HG03045 (cell line): ENCODE results near the gene GALK1.
"Not testable (repeated sequence)": the region's sequence is repeated elsewhere in the genome, so short reads cannot be mapped to it uniquely, and the experiment has no call there.

Experiments used
- ATAC-seq: cut with Tn5 transposase; IDR thresholded peaks from one replicate; pipeline ENCODE4 v1.9.1; 2021; ENCODE audit warnings: mild to moderate bottlenecking, moderate library complexity; ENCODE audit not compliant: unreplicated experiment

GALK1 gene

GRCh38 chr17:75764711-75765421, at the start of gene GALK1:
GALK1 (minus strand) TSS chr17:75765192; CDS start chr17:75765136, 56 bp downstream.
- peak; percentile 60 for ATAC-seq

- ATAC-seq, result no peak
Measured at GRCh38 chr17:75814021-75814395, 49.0 kb upstream of the GALK1 start.

- ATAC-seq, result no peak
Measured at GRCh38 chr17:75813081-75814020, 48.4 kb upstream of the GALK1 start.

DNA sequence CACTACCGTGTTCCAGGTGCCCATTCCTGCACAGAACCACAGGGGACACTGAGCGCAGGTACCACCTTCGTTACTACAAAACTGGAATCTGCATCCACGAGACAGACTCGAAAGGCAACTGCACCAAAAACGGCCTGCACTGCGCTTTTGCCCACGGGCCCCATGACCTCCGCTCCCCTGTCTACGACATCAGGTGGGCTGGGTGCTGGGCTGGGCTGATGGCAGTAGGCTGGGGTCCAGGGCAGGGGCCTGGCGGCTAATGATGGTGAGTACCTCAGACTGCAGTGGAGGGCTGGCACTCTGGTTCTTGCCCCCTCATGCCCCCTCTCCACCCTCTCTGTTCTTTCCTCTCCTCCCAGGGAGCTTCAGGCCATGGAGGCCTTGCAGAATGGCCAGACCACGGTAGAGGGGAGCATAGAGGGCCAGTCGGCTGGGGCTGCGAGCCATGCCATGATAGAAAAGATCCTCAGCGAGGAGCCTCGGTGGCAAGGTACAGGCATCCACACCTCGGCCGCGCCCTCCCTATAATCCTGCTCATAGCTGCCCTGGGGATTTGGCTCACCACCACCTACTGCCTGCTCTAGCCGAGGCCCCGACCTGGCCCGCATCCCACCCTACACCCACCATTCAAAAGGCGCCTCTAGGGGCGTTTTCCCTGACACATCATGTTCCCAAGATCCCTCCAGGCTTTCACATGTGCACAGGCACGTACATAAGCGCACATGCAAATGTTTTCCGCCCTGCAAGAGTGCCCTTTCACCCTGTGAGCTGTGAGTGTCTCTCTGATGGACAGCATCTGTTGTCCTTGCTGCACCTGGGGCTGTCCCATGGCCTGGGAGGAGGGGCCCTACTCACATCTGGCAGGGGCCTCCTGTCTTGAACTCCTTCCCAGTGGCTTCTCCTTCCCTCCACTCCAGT, 47.4 kb upstream of the GALK1 start:
- no peak for ATAC-seq

- ATAC-seq, result no peak
Measured at GRCh38 chr17:75811174-75811573, 46.2 kb upstream of the GALK1 start.

- ATAC-seq, result not testable (repeated sequence)
Measured at GRCh38 chr17:75810756-75811155, 45.8 kb upstream of the GALK1 start.

- ATAC-seq, result no peak
Measured at GRCh38 chr17:75810216-75810615, 45.2 kb upstream of the GALK1 start.

DNA sequence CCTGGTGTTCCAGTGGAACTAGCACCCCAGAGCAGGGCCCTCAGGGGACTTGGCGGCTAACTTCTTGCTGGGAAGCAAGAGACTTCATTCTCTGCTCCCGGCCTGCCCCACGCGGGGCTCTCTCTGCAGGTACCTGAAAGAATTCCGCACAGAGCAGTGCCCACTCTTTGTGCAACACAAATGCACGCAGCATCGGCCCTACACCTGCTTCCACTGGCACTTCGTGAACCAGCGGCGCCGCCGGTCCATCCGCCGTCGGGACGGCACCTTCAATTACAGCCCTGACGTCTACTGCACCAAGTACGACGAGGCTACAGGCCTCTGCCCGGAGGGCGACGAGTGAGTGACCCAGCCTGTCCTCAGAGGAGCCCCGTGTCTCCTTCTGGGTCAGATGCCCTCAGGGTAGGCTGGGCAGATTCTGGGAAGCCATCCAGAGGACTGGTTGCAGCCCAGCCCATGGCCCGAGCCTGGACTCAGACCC, 44.7 kb upstream of the GALK1 start:
- ATAC-seq, result no peak

DNA sequence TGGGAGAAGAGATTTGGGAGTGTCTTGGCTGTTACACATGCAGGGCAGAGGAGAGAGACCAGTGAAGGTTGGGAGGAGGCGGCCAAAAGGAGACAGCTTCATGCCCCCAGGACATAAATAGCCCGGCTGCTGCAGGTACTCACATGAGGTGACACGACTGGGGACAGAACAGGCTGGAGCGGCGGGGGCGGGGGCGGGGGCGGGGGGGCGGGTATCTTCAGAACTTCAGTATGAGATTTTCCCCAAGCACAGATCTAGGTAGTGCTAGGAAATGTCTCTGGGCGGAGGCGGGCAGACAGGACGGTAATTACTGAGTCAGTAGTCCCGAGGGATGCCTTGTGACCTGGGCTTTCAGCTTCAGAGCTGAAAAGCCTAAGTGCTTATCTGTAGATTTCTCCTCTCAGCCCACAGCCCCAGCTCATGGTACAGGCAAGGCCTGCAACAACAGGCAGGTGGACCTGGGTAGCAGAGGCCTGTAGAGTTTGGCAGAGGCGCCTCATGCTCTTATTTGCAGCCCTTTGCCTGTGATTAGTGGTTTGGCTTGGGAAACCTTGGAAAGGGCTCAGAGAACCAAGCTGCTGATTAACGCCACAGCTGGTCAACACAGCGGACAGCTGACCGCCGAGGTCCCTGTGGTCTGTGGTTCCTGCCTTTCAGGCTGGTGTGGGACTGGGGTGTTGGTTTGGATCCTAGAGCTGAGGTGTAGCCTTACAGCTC, 44.1 kb upstream of the GALK1 start:
- ATAC-seq, result no peak

DNA sequence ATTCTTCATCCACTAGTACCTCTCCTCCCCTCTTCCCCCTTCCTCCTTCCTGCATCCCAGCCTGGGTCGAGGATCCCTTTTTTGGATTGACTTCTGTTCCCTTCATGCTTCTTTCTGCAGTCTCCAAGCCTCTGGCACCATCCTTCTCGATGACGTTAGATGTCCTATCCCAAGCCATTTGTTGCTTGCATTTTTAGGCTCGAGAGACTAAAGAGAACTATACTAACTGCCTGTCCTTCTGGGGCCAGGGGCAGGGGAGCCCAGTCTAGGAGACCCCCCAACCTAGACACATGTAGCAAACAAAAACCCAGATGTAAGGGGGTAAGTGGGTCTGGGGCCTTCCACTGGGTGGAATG, 43.5 kb upstream of the GALK1 start:
- ATAC-seq, result no peak

- ATAC-seq, result no peak
Measured at GRCh38 chr17:75807861-75808260, 42.9 kb upstream of the GALK1 start.

DNA sequence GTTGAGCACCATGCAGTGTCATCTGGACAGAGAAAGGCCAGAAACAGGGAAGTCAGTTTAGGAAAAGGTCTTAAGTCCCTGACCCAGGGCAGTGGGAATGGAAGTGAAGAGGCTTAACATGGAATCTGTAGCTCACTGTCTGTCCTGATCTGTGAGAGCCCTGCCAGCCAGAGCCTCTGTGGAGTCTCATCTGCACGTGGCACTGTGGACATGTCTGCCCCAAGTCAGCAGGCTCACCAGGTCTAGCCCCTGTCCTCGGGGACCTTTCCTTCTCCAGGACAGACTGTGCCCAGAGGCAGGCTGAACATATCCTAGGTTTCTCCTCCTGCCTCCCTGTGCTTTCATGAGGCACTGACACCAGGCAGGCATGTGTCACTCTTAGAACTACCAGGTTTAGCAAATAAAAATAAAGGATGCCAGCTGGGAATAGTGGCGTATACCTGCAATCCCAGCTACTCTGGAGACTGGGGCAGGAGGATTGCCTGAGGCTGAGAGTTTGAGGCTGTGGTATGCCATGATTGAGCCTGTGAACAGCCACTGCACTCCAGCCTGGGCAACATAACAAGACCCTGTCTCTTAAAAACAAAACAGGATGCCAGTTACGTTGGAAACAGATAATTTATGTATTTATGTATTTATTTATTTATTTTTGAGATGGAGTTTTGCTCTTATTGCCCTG, 42.0 kb upstream of the GALK1 start:
- no peak for ATAC-seq

- ATAC-seq, result no peak
Measured at GRCh38 chr17:75803883-75804282, 38.9 kb upstream of the GALK1 start.

DNA sequence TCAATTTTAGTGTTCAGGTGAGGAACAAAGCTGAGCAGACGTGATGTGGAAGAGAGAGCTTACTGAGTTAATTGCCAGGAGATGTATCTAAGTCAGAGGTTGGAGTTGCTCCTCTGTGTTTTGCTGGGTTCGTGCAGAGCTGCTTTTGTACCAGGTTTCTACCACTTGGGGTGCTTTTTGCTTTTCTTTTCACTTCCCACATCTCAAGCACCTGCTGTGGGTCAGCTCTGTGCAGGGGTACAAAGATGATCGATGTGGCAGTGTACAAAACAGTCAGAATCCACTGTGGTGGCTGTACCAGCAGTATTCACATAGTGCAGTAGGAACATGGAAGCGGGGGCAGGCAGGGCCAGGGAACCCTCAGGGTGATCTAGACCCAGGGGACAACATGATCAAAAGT, 34.4 kb upstream of the GALK1 start:
- ATAC-seq, result no peak

- ATAC-seq, result no peak
Measured at GRCh38 chr17:75795820-75796607, 31.0 kb upstream of the GALK1 start.

DNA sequence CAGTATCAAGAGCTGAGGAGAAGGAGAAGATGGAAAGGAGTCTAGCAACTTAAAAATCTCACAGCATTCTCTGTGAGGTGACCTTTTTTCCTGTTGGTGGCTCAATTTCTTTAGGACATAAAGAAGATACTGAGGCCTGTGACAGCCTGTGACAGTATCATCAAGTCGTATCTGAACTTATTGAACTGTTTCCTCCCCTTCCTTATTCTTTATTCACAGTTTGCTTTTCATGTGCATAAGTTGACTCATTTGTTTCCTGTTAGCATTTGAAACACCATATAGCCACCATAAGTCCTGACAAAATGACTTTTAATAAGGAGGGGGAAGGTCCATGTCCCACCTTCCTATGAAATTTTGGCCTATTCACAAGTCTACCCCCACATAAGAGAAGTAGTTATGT, 28.5 kb upstream of the GALK1 start:
- no peak for ATAC-seq

DNA sequence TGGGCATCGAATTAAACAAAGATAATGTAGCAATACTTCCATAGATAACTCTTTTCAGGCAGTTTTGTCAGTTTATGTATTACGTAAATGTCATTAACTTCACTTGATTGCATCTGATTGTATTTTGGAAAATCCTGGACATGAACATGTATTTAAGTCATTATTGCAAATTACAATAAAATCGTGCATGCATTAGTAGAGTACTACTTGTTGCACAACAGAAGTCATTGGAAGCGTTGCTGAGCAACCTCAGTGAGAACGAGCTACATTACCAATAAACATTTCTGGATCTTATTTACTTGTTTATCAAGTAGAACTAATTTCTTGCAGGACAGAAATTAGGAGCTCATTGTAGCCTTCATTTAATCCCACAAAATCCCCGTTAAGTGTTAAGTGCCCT, 26.3 kb upstream of the GALK1 start:
- ATAC-seq, result no peak

- peak; percentile 68 for ATAC-seq
Measured at GRCh38 chr17:75785016-75785890, 20.3 kb upstream of the GALK1 start.
